Stomach (tissue), 4 donors: ENCODE measurements around the gene TMEM176B.

Experiments used
- POLR2A ChIP-seq, 4 donors: fragments of 450-650 bp; IDR thresholded peaks; one replicate each; pipeline ENCODE4 v1.6.1; 2016; ENCODE audit warnings: antibody characterized with exemption in 4 of 4, control low read depth in 2 of 4, mild to moderate bottlenecking in 1 of 4, moderate library complexity in 1 of 4
- POLR2AphosphoS5 ChIP-seq, 3 donors: sonication (generic); formaldehyde crosslinking; IDR thresholded peaks; one replicate each; pipeline ENCODE4 v1.6.1; 2016; ENCODE audit warnings: antibody characterized with exemption in 3 of 3
- TF ChIP-seq, protein P1 (sequence below), 7 experiments: fragments of 450-650 bp in 4 of 7; fragments of 200-600 bp in 3 of 7; sonication (generic) in 3 of 7; IDR thresholded peaks; one replicate each; pipeline ENCODE4 v1.5.1; 2016 to 2019; ENCODE audit warnings: antibody characterized with exemption in 7 of 7, control low read depth in 2 of 7, mild to moderate bottlenecking in 1 of 7

DNA sequence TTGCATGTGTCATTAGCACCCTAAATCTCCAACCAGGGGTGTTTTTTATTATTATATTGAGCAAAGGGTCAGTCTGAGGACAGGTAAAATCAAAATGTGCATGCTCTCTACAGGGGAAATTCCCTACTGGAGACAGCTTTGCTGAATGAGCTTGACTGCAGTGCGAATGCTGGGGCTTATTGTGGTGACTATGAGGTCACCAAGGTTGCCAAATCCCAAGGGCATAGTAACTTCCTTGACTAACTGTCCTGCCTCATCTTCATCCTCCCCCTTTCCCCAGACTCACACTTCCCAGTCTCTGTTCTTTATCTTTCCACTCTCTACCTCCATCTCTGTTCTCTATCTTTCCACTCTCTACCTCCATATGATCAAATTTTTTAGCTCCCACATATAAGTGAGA, 29.3 kb upstream of the TMEM176B start:
- TF ChIP-seq, protein P1, sequence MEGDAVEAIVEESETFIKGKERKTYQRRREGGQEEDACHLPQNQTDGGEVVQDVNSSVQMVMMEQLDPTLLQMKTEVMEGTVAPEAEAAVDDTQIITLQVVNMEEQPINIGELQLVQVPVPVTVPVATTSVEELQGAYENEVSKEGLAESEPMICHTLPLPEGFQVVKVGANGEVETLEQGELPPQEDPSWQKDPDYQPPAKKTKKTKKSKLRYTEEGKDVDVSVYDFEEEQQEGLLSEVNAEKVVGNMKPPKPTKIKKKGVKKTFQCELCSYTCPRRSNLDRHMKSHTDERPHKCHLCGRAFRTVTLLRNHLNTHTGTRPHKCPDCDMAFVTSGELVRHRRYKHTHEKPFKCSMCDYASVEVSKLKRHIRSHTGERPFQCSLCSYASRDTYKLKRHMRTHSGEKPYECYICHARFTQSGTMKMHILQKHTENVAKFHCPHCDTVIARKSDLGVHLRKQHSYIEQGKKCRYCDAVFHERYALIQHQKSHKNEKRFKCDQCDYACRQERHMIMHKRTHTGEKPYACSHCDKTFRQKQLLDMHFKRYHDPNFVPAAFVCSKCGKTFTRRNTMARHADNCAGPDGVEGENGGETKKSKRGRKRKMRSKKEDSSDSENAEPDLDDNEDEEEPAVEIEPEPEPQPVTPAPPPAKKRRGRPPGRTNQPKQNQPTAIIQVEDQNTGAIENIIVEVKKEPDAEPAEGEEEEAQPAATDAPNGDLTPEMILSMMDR (IDR thresholded peaks at IDR 0.05) = no peak
- TF ChIP-seq POLR2AphosphoS5 (IDR thresholded peaks at IDR 0.05) (no peak), POLR2A (IDR thresholded peaks at IDR 0.05) (no peak)
